GM18526 (cell line): ENCODE data around the gene CEP76.

Experiments
- POLR2A ChIP-seq: IDR thresholded peaks from 3 replicates; pipeline ENCODE4 v1.6.1; 2011; ENCODE audit not compliant: insufficient read length; ENCODE audit errors: extremely low read depth

The CEP76 gene

GRCh38 chr18:12737243-12737902 is 34.9 kb upstream of the CEP76 start:
- no peak for TF ChIP-seq POLR2A

GRCh38 chr18:12726774-12727550 is 24.4 kb upstream of the CEP76 start:
- no peak for TF ChIP-seq POLR2A

GRCh38 chr18:12726331-12726730 is 23.8 kb upstream of the CEP76 start:
- no peak for TF ChIP-seq POLR2A

GRCh38 chr18:12722731-12723130 is 20.2 kb upstream of the CEP76 start:
- no peak for TF ChIP-seq POLR2A

GRCh38 chr18:12721495-12722275 is 19.2 kb upstream of the CEP76 start:
- no peak for TF ChIP-seq POLR2A

GRCh38 chr18:12711446-12711845 is 8.9 kb upstream of the CEP76 start:
- TF ChIP-seq POLR2A = no peak

- no peak for TF ChIP-seq POLR2A
Observed at GRCh38 chr18:12703664-12704063, 1.1 kb upstream of the CEP76 start.

- TF ChIP-seq POLR2A = no peak
Observed at GRCh38 chr18:12703096-12703567, 609 bp upstream of the CEP76 start.

- TF ChIP-seq POLR2A = no peak
Observed at GRCh38 chr18:12701161-12701560, 1.4 kb downstream of the CEP76 start.

- TF ChIP-seq POLR2A = no peak
Observed at GRCh38 chr18:12699747-12700146, 2.8 kb downstream of the CEP76 start.

GRCh38 chr18:12694032-12694431 is 8.5 kb downstream of the CEP76 start:
- TF ChIP-seq POLR2A = no peak

- no peak for TF ChIP-seq POLR2A
Observed at GRCh38 chr18:12692206-12692605, 10.3 kb downstream of the CEP76 start.

GRCh38 chr18:12689256-12689850 is 13.2 kb downstream of the CEP76 start:
- TF ChIP-seq POLR2A = no peak

GRCh38 chr18:12686100-12686499 is 16.4 kb downstream of the CEP76 start:
- no peak for TF ChIP-seq POLR2A

- TF ChIP-seq POLR2A = no peak
Observed at GRCh38 chr18:12679183-12679786, 23.2 kb downstream of the CEP76 start.

- no peak for TF ChIP-seq POLR2A
Observed at GRCh38 chr18:12668041-12668440, 34.5 kb downstream of the CEP76 start.
